NCI-H2107 treated with DMSO at 0.1 percent for 48 hours (cell line): Measurements from ENCODE around the gene SIRPB2.

Experiments used
- DNase-seq: peaks from one replicate; lab custom pipeline; 2025; ENCODE audit not compliant: unreplicated experiment; lab: John Stamatoyannopoulos, UW

Gene SIRPB2

DNA sequence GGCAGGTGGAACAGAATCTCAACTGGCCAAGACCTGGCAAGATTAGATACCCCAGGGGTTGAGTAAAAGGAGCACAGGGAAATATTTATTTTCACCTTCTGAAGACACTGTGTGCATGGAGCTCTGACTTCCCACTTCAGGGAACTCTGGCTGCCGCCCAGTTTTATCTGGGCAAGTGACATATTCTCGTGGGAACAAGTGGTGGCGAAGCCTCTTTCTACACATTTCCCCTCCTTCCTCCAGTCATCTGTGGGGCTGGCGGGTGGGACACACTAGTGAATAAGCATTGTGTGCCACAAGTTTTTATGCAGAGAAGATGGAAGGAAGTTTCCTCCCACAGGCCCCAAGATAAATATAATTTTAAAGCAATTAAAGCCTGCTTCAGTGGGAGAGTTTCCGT lies 48.1 kb downstream of the SIRPB2 start:
- no peak for DNase-seq

DNA sequence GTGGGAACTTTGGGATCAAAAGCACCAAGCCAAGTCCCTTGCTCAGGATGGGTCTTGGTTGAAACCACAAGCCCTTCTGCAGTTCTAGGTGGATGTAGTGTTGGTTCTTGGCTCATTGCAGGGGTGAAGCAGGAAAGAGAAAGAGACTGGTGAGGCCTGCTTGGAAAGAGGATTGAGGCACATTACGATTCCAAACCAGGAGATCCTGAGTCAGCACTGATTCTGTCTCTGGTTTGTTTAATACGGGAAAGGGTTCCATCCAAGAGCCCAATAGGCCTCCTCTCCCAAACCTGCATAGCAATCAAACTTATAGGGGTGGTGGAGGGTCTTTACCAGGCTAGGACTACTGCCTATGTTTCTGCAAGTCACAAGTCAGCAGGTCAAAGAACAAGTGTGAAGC lies 48.9 kb downstream of the SIRPB2 start:
- no peak for DNase-seq

DNA sequence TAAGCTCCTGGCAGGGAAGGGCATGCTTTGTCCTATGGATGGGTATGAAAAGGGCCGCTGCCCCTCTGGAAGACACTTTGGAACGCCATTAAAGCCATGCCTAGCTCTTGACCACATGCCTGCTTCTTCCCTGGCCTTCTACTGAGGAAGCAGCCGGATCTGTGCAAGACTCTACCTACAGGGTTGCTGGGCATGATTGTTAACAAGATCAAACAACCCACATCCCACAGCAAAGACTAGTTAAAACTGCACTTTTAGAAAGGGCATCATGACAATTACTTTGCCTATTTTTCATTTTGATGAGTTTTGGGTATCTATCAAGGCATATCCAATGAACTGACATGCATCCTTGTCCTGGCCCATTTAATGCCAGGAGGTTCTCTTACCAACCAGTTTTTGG lies 50.1 kb downstream of the SIRPB2 start:
- no peak for DNase-seq

- DNase-seq: no peak
Measured at GRCh38 chr20:1440024-1440423, 51.2 kb downstream of the SIRPB2 start.

DNA sequence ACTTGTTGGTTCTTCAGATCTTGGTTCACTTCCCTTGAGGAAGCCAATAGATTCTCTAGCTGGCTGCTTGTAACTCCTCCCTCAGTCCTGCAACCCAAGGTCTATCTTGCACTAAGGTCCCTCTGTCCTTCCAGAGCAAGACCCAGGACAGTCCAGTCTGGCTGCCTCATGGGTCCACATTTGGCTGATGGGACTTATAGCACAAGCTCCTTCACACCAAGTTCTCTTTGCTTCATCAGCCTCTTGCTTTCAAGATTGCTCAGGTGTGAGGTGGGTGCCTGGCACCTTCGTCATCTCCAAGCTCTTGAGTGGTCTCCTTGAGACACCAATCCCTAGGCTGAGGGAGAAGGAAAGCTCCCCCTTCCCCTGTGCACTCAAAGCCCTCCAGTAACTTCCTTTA lies 52.9 kb downstream of the SIRPB2 start:
- no peak for DNase-seq

- peak; percentile 37 for DNase-seq
Measured at GRCh38 chr20:1437235-1437904, 53.9 kb downstream of the SIRPB2 start.

DNA sequence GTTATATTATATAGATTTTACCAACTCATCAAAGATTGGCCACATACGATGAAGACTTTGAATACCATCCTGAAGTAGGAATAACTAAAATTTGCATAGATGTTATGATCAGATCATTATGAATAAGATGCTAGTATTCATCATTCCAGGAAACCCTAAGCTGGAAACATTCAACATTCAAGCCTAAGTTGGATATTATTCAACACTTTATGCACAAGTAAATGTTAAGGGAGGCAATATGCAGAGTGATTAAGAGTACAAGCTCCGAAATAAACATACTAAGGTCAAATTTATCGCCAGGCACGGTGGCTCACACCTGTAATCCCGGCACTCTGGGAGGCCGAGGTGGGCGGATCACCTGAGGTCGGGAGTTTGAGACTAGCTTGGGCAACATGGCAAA lies 55.0 kb downstream of the SIRPB2 start:
- DNase-seq: no peak

DNA sequence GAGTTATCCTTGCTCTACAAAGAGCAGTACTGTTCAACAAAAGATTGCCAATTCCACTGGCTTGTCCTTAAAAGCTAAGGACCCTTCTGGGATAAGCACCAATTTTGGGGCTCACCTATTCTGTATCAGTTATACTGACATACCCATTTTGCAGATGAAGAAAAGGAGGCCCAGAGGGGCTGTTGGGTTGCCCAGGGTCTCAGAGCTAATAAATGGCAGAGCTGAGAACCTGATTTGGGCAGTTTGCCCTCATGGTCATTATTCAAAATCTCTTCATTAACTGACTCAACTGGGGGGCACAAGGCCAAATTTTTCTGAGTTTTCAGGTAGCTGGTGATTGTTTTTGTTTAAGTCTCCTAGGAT lies 55.9 kb downstream of the SIRPB2 start:
- DNase-seq: no peak

DNA sequence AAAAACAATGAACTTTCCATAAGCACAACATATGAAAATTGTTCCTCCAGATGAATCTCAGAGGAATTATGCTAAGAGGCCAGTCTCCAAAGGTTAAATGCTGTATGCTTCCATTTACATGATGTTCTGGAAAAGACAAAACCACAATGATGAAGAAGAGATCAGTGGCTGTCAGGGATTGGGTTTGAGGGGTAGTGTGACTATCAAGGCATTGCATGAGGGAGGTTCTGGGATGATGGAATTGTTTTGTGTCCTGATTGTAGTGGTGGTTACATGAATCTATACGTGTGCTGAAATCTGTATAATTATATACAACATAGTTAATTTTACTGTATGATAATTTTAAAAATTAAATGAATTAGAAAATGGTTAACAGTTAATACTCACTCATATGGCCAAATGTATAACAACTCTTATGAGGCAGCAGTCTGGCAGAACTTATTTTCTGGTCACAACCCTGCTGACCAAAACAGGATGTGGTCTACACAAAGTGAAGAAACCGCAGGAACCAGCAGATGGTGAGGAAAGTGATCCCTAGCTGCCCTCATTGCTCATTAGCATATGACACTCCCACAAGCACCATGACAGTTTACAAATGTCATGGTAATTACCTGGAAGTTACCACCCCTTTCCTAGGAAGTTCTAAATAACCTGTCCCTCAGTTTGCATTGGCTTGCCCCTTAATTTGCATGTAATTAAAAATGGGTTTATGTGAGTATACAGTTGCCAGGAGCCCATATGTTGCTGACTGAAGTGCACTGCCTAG lies 56.5 kb downstream of the SIRPB2 start:
- DNase-seq: peak; percentile 42

GRCh38 chr20:1431158-1431557 lies 60.1 kb downstream of the SIRPB2 start:
- peak; percentile 47 for DNase-seq

DNA sequence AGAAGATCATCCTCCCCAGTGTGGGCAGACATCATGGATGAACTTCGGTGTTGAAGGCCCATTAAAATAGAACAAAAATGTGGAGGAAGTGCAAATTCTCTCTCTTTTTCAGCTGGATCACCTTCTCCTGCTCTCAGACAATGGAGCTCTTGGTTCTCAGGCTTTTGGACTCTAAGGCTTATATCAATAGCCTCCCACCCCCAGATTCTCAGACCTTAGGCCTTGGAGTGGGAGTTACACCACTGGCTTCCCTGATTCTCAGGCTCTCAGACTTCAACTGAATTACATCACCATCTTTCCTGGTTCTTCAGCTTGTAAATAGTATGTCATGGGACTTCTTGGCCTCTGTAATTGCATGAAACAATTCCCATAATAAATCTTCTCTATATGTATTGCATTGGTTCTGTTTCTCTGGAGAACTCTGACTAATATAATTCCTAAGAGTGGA lies 61.2 kb downstream of the SIRPB2 start:
- no peak for DNase-seq

DNA sequence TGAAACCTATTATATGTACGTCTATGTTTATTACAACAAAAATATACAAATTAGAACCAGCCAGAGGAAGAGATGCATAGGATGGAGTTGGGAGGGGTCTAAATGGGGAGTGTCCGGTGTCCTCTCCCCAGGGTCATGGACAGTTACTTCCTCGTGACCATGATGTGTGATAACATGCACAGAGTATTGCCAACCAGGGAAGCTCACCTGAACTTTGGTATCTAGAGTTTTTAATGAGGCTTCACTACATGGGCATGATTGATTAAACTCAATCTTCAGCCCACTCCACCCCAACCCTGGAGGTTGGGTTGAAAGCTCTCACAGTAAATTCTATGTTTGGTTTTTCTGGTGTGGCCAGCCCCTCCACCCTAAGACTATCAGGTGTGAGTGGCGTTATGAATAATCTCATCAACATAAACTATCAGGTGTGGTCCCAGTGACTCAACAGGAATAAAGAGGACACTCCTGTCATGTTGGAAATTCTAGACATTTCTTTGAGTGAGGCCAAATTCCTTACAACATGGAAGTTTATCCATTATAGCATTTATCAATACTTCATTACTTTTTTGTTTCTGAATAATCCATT lies 62.0 kb downstream of the SIRPB2 start:
- no peak for DNase-seq

DNA sequence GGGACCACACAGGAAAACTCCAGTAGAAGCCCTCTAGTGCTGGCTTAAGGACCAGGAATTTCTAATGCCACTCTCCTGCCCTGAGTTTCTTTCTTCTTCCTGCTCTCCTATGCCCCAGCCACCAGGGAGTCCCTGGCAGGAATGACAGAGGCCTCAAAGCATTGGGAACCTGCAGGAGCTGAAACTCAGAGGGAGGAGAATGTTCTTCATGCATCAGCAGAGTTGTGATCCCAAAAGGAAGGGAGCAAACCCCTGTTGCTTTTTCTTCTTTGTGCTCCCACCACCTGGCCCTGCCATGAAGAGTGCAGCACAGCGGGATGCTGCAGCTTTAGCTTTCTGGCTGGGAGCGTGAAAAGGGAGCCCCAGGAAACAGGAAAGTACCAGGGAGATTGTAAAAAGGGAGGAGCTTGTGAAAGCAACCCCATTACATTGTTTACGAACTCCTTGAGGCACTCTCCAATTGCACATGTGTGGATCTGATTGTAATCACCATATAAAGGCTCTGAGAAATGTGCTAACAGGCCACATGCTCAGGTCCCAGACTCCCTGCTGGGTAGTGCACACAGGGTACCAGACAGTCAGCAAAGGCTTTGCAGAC lies 63.7 kb downstream of the SIRPB2 start:
- peak; percentile 94 for DNase-seq

DNA sequence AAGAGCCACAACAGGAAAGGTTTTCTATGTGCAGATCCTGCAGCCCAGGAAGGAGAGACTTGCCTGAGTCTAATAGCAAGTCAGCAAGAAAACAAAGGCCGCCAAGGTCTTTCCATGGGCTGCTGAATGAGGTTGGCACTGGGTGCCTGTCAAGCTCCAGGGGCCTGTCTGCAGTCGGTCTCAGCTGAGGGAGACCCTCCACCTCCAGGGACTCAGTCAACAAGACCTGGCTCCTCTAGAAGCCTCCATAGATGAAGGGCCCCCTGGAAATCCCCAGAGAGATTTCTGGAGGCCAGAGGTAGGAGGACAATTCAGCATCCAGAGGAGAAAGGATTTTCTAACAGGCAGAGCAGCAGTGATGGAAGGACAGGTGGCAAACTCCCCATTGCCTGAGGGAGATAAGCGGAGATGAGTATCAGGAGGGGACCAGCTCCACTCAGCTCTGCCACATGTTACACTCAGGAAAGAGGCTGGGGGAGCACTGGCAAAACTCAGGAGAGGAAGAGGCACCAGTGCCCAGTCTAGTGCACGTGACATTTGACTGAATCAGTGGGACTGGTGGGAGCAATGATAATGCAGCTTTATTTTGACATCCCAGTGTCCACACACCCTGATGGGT lies 64.9 kb downstream of the SIRPB2 start:
- DNase-seq: no peak
